NOMO-1 treated with dmso at 0.1 percent for 144 hours (cell line): Measurements from ENCODE around the gene SCYGR7.
"Not testable (repeated sequence)": the region's sequence is repeated elsewhere in the genome, so short reads cannot be mapped to it uniquely, and the experiment has no call there.

Experiments used
- DNase-seq: peaks from one replicate; lab custom pipeline; 2025; ENCODE audit not compliant: unreplicated experiment; lab: John Stamatoyannopoulos, UW

Gene SCYGR7

GRCh38 chr2:227728035-227728434 is at the start of gene SCYGR7:
Gene SCYGR7 (plus strand): TSS chr2:227728335. CDS start chr2:227728335, 0 bp downstream.
- no peak for DNase-seq

GRCh38 chr2:227684258-227684657 is 43.9 kb upstream of the SCYGR7 start:
- no peak for DNase-seq

- DNase-seq, result no peak
Observed at GRCh38 chr2:227687189-227687588, 40.9 kb upstream of the SCYGR7 start.

- no peak for DNase-seq
Observed at GRCh38 chr2:227696990-227697679, 31.0 kb upstream of the SCYGR7 start.

GRCh38 chr2:227701556-227701955 is 26.6 kb upstream of the SCYGR7 start:
- DNase-seq, result no peak

GRCh38 chr2:227703280-227703732 is 24.8 kb upstream of the SCYGR7 start:
- DNase-seq, result no peak

- DNase-seq, result no peak
Observed at GRCh38 chr2:227703961-227704360, 24.2 kb upstream of the SCYGR7 start.

GRCh38 chr2:227706859-227707258 is 21.3 kb upstream of the SCYGR7 start:
- no peak for DNase-seq

- no peak for DNase-seq
Observed at GRCh38 chr2:227707390-227707789, 20.7 kb upstream of the SCYGR7 start.

- no peak for DNase-seq
Observed at GRCh38 chr2:227710986-227711385, 17.1 kb upstream of the SCYGR7 start.

GRCh38 chr2:227713291-227713690 is 14.8 kb upstream of the SCYGR7 start:
- DNase-seq, result no peak

- no peak for DNase-seq
Observed at GRCh38 chr2:227716501-227716900, 11.6 kb upstream of the SCYGR7 start.

GRCh38 chr2:227717687-227718567 is 10.2 kb upstream of the SCYGR7 start, which contains the start of gene SLC19A3:
Gene SLC19A3 (minus strand): TSS chr2:227718028. CDS start chr2:227702318, 15,710 bp downstream.
- DNase-seq, result no peak

GRCh38 chr2:227719641-227720040 is 8.5 kb upstream of the SCYGR7 start:
- no peak for DNase-seq

- no peak for DNase-seq
Observed at GRCh38 chr2:227720680-227721079, 7.5 kb upstream of the SCYGR7 start.

GRCh38 chr2:227722821-227723220 is 5.3 kb upstream of the SCYGR7 start:
- DNase-seq, result not testable (repeated sequence)

GRCh38 chr2:227724394-227725039 is 3.6 kb upstream of the SCYGR7 start, which contains the start of gene SCYGR6:
Gene SCYGR6 (minus strand): TSS chr2:227724757. CDS start chr2:227724757, 0 bp downstream.
- peak; percentile 7 for DNase-seq

GRCh38 chr2:227739351-227739750 is 11.2 kb downstream of the SCYGR7 start:
- DNase-seq, result no peak

- not testable (repeated sequence) for DNase-seq
Observed at GRCh38 chr2:227740705-227741104, 12.6 kb downstream of the SCYGR7 start.

GRCh38 chr2:227745594-227745993 is 17.5 kb downstream of the SCYGR7 start, which contains the start of gene SCYGR8:
Gene SCYGR8 (plus strand): TSS chr2:227745894. CDS start chr2:227745894, 0 bp downstream.
- DNase-seq, result no peak

GRCh38 chr2:227748079-227748478 is 19.9 kb downstream of the SCYGR7 start:
- no peak for DNase-seq
